HG03175 (cell line): ENCODE measurements around the gene CARD16.

ENCODE experiments used
- ATAC-seq: cut with Tn5 transposase; IDR thresholded peaks from one replicate; pipeline ENCODE4 v1.9.1; 2021; ENCODE audit warnings: mild to moderate bottlenecking, moderate library complexity; ENCODE audit not compliant: unreplicated experiment

The CARD16 gene

GRCh38 chr11:104997288-104997687, 47.8 kb downstream of the CARD16 start:
- ATAC-seq, result no peak

DNA sequence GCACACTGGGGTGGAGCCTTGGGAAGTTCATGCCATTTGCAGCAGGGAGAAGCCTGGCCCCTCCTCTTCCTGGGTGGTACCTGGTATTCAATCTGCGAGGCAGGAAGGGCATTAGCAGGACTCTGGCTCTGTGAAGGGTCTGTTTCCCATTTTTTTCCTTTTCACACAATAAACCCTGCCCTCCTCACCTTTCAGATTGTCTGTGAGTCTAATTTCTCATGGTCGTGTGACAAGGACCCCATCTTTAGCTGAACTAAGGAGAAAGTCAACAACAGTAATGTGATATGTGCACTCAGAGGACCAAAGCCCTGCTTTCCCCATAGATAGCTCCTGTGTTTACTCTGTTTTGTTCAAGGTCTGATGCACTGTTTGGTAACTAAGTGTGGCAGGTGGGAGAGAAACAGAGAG, 50.1 kb downstream of the CARD16 start:
- ATAC-seq, result no peak

DNA sequence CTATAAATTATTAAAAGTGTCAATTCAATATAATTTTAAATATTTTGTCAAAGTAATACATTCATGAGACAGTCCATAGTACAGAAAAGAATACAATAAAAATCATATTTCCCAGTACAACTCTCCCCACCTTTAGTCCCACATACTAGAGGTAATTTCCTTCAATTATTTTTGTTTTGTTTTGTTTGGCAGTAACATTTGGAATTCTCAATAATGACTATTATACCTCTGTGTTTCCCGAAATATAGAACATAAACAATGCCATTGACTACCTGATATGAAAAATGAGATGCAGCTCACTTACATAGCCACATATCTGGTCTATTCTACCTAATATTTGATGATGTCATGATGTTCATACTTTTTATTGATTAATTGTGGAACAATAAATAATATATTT, 52.4 kb downstream of the CARD16 start:
- no peak for ATAC-seq

DNA sequence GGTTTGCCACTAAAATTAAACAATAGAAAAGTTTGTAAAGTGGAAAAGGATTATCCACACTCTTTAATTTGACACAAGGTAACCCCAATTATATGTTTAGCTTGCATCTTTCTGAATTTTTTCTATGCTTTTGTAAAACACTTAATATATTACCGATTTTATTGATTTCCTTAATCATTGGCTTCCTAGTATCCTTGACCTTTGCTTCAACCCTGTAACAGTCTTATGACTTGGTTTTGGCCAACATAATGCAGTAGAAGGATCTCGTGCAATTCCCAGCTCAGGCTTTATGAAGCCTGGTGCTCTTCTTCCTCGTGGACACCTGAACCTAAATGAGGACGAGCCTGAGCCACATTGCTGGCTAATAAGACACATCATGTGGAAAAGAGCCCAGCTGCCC, 53.1 kb downstream of the CARD16 start:
- no peak for ATAC-seq
